Hypothalamus (tissue), 51 donors: Measurements from ENCODE around the gene PDZD7.
"Not testable (repeated sequence)": the region's sequence is repeated elsewhere in the genome, so short reads cannot be mapped to it uniquely, and the experiment has no call there.

Source experiments
- DNase-seq, 51 donors: peaks; one replicate each; lab custom pipeline; 2025; lab: John Stamatoyannopoulos, UW

PDZD7 gene

DNA sequence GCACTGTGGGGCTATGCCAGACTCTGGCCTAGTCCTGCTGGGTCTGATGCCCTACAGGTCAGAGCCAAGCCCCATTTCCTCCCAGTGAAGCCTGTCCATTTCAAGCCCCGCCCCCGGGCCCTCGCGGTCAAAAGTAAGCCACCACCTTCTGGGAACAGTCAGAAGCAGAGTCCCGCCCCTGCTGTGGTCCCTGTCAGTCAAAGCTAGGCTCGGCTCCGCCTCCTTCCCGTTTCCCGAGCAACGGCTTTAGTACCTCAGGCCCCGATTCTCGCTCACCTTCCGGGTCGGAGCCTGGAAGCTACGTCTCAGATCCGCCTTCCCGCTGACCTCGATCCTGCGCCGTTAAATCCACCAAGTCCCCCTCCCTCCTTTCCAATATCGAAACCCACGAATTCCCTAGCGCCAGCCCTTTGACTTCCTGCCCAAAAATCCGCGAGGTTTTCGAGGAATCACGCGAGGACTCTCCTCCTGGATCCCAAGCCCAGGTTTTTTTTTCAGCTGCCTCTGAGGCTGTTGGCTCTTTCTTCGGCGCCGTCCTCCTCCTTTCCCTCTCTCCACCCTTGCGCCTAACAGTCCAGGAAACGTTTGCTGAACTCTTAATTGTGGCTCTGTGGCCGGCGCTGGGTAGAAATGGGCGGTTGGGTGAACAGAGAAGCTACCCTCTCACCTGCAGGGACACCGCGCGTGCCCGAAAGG, 11.9 kb upstream of the PDZD7 start:
- DNase-seq, result peak in 49 of 51 donors; percentile 18 to 92 (median 77)

DNA sequence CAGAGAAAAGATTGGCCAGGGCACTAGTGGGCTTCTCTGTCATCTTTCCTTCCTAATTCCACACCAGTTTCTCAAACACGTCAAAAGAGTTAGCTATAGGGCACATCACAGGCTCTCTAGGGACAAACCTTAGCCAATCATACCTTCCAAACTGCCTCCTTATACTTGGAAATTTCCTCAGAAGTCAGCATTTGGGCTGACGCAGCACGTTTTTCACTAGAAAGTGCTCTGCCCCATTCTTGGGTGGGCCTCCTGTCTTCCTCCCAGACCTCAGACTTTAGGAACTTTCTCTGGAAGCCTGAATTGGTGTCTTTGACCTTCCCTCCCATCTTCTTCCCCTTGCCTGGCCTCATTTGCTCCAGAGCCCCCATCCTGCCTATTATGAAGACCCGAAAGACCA, 11.2 kb upstream of the PDZD7 start:
- no peak for DNase-seq

DNA sequence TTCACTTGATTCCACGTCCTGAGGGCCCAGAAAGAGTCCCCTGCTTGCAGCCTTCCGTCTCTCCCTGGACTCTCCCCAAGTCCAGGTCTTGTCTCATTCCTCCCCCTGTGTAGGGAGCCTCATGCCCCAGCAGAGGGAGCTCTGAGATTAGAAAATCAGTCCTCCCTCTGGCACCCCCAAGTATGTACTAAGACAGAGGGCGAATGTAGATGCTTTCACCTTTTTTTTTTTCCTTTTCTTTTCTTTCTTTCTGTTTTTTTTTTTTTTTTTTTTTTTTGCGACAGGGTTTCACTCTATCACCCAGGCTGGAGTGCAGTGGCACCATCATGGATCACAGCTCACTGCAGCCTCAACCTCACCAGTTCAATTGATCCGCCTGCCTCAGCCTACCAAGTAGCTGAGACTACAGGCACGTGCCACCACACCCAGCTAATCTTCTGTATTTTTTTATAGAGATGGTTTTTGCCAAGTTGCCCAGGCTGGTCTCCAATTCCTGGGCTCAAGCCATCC, 10.4 kb upstream of the PDZD7 start:
- peak in 45 of 51 donors; percentile 12 to 85 (median 61) for DNase-seq

DNA sequence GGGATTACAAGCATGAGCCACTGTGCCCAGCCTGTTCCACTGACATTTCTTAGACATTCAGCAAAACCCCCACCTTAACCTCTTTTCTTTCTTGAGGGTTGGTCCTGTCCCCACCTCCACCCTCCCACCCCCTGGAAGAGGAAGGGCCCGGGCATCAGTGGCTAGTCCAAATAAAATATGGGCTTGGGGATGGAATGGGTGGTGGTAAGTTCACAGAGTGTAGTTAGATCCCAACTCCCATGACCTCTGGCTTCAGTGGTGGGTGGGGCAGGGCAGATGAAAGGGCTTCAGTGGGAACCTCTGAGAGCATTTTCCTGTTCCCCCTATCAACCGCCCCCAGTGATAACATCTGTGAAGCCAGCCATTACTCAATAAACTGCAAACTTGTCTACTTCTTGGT, 9.9 kb upstream of the PDZD7 start:
- DNase-seq, result no peak

DNA sequence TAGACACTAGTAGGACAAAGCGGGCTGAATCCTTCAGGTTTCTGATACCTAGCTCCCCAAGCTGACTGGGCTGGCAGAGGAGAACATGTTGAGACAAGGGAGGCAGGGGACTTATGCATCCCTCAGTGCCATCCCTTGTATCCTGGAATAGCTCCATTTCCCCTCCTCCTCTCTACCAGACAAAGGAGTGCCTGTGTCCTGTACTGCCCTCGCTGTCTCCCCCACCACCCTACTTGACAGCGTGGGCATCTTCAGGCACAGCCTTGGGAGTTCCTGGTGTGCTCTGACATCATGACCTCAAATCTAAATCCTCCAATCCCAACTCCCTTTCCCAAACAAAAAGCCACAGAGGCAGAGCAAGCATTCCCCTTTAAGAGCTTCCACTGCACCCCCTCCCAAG, 9.1 kb upstream of the PDZD7 start:
- DNase-seq, result peak in 3 of 51 donors; percentile 9 to 17 (median 14)

DNA sequence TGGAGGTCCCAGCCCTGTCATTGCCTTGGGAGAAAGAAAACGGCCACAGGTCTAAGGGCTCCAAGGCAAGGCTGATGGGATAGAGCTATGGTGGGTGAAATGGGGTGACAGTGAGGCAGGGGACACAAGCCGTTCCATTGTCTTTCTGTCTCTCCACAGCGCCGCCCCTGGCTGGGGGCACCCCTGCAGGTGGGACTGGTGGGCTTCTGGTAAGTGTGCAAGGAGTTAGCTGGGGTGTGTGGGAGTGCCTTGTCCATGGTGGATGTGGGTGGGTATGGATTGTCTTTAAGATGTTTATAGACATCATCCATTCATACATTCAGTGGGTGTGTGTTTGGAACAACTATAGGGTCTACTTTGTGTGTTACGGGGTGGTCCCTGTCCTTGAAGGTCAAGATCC, 7.6 kb upstream of the PDZD7 start:
- no peak for DNase-seq

DNA sequence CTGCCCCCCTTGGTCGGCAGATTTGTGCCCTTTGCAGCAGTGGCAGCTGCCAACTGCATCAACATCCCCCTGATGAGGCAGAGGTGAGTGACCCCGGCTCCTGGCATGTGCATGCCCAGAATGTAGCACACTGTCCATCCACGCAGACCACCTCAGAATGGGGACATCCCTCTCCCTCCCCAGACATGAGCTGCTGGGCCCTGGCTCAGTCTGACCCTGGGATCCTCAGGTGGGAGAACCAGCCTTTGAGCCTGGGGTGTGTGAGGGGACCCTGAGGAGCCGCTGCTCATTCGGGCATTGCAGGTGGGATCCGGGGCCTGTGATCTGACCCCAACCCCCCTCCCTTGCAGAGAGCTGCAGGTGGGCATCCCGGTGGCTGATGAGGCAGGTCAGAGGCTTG, 5.8 kb upstream of the PDZD7 start:
- no peak for DNase-seq

DNA sequence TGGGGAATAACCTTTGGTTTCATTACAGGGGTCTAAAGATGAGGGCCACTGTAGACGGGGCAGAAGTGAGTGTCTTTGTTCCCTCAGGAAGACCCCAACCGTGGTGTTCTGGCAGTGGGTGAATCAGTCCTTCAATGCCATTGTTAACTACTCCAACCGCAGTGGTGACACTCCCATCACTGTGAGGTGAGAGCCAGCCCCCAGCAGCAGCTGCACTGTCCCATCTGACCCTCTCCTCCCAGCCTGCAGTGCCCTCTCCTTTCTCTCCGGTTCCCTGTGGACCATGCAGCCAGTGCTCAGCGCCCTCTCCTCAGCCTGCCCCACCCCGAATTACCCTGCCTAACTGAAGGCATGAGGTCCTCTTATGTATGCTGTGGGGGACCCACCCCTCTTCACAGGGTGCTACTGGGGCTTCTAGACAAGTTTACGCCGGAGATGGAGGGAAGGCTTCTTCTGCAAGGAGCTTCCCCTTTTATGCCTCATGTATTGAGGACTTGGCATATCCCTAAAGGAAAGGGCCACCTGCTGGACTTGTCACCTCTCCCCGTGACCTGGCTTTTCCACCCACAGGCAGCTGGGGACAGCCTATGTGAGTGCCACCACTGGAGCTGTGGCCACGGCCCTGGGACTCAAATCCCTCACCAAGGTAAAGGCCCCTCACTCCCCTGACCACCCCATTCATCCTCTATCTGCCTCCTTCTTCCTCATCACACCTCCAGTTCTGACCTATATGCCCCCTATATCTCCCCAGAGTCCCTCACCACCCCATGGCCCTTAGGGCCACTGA, 5.2 kb upstream of the PDZD7 start:
- DNase-seq, result no peak

DNA sequence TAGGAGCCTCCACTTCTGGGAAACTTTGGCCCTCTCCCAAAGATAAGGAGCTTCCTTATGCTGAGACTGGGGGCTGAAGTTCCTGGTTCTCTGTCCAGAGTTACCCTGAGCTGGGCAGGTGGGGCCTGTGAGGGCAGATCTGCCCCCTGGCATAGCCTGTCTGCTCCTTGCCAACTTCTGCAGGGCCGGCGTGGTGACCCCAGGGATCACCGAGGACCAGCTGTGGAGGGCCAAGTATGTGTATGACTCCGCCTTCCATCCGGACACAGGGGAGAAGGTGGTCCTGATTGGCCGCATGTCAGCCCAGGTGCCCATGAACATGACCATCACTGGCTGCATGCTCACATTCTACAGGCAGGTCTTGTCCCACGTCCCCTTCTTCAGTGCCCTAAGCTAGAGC, 4.4 kb upstream of the PDZD7 start:
- DNase-seq, result no peak

DNA sequence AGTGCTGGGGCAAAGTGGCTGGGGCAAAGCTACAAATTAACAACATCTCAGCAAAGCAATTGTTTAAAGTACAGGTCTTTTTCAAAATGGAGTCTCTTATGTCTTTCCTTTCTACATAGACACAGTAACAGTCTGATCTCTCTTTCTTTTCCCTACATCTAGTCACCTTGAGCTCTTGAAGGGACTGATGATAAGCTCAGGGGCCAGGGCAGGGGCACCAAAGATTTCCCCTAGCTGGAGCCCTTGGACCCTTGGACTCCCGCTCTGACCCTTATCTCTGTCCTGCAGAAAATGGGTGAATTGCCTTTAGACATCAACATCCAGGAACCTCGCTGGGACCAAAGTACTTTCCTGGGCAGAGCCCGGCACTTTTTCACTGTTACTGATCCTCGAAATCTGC, 3.5 kb upstream of the PDZD7 start:
- DNase-seq, result not testable (repeated sequence)

DNA sequence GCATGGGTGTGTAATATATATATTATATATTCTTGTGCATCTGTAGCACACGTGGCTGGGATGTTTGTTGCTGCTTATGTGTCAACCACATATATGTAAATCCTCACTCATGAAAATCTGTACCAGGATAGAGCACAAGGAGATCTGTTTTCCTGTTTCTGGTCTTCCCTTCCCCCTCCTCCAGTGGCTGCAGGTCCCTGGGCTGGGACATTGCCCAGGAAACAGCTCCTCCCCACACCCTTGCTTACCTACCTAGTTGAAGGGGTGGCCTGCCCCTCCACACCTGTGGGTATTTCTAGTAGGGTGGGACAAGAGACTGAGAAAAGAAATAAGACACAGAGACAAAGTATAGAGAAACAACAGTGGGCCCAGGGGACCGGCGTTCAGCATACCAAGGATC, 2.3 kb upstream of the PDZD7 start:
- DNase-seq, result no peak

DNA sequence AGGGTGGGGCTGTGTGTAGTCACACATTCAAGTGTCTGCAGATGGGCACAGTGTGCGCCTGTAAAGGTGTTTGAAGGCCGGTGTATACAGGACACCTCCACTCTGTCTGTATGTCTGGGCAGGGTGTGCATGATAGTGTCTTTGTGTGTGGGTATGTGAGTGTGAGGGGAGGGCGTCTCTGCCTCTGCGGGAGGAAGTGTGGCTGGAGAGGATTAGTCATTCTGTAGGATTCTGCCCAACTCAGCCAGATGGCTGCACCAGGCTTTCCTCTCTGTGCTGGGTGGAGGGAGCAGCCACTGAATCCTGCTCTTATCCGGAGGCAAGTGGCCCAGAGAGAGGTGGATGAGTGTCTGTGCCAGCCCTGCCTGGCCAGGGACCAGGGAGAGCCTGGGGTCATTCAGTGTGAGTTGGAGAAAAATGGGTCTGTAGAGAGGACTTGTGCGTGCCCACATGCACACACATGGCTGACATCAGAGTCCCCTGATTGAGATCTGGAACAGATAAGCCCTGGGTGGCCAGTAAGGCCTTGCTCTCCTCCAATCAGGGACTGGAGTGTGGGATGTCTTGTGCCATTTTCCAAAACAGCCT, 1.8 kb upstream of the PDZD7 start:
- DNase-seq, result peak in 36 of 51 donors; percentile 40 to 87 (median 64)

DNA sequence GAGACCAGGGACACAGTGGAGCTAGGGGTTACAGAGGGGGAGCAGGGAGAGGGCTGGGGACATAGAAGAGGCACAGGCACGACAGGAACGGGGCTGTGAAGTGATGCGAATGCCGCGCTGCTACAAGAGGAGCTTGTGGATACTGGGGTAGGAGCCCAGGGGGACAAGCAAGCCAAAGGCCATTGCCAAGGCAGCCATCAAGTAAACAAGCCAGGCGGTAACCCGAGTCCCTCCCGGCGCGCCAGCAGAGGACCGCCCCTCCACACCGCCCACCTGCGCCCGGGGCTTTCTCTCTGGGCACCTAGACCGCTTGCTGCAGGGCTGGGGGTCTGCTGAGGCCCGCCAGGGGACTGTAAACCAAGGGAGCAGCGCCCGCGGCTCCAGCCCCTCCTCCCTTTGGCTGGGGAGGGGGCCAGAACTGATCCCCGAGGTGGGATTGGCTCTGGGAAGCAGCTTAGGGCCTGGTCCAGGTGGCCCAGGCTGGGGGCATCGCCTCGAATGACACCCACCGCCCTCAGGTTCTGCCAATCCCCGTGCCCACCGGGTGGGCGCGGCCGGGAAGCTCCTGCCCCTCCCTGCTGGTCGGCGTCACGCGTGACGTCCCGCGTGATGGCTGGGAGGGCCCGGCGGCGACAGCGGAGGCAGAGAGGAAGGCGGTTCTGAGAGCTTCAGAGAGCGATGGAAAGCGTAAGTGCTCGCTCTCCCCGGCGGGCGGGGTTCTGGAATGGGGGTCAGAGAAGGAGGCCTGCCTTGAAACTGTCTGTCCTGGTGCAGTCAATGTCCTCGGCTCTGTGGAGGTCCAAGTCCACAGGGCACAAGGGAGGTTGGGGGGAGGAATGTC, 1.1 kb upstream of the PDZD7 start:
- DNase-seq, result peak; percentile 18 to 91 (median 77)

DNA sequence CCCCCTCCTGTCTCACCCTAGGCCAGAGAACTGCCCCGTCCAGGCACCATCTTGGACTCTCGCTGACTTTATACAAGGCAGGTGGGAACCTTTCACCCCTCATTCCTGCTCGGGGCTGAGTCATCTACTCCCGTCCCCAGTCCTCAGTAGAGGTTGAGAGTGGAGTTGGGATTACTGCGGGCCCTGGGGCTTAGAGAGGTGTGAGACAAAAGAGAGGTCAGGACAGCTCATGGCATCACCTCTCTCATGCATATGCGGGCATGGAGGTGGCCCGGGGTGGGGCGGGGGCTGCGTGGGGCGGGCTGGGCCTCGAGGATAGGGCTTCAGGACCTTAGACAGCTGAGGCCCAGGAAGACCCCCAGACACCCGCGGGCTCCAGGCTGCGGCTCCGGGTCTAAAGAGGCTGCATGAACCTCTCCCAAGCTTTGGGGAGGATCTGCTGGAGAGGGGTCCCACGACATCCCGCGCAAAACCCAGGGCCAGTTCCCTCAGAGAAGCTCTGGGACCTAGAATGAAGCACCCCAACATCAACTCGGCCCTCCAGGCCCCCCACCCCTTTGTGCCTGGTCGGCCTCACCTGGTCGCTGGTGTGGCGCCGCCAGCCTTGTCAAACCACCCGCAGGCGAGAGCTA, 317 bp downstream of the PDZD7 start:
- no peak for DNase-seq

DNA sequence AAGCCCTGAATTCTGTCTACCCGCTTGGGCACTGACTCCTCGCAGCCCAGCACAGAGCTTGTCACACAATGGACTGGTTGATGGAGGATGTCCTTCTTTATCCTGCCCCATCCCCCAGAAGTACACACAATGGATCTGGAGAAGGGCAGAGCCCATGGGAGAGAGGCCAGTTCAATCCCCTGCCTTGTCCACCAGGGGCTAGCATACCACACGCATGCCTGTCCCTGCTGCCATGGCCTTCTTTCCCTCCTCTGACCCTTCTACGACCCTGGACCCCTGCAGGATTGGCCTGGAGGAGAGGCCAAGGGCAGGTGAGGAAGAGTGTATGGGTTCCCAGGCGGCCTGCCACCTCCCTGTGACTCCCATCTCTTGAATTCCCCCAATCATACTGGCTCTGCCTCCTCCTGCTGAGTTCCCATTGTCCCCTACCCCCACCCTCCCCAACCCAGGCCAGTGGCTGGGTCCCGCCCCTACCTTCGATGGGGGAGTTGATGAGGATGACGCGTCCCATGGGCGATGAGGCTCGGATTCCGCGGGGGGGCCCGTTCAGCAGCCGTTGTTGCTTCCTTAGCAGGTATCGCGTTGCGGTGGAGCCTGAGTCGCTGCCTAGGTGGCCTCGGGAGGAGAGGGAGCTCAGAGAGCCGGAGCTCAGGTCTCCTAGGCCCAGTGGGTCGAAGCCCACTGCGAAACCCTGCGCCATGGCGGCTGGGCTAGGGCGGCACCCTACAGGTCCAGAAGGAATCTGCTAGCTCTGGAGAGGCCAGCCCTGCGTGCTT, 1.2 kb downstream of the PDZD7 start:
- DNase-seq, result no peak

DNA sequence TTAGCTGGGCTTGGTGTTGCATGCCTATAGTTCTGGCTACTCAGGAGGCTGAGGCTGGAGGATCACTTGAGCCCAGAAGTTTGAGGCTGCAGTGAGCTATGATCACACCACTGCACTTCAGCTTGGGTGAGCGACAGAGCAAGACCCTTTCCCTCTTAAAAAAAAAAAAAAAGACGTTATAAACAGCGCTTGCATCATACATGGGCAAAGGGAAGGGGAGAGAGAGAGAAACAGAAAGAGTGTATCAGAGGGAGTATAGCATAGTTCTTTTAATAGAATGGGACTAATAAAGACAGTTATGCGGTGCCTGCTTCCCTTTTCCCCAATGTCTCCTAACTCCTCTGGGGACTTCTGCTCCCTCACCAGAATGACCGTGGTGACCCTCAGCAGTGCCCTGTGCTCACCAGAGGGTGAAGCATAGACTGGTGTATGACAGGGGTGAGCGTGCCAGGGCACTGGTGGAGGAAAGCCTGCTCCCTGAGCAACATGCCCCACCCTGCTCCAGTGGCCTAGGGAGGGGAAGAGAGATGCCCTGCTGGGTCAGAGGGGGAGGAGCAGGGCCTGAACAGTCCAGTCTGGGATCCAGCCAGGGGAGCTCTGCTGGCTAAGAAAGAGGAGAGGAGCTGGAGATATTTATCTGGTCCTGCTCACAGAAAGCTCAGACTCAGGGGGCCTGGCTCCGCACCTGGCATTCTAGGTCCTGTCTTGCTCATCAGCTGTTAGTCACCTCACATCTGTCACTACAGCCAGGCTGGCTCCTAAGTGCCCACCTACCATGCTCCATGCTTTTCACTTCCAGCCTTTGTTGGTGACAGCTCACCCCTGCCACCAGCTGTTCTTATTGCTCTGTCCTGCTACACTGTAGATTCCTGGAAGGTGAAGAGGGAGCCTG, 2.2 kb downstream of the PDZD7 start:
- DNase-seq, result no peak

DNA sequence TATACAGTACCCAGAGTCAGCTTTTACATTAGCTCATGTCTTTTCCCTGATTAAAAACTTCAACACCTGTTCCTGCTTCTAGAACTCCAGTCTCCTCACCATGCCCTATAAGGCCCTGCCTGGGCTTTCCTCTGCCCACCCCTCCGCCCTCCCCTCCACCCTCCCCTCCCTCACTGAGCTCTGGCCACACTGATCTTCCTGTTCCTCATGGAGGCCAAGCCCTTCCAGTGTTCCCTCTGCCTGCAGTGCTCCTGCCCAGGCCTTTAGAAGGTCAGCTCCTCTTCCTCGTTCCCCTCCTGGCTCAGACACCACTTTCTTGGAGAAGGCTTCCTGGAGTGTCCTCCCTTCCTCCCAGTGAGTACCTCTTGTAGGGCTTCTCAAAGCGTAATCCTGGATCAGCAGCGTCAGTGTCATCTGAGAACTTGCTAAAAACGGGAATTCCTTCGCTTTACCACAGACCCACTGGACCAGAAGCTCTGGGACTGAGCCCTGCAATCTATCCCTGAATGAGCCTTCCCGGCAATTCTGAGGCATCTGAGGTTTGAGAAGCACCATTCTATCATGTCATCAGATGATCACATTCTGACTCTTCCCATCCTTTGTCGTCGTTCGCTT, 3.7 kb downstream of the PDZD7 start:
- DNase-seq, result no peak
